ENCODE results near the gene PTEN.

GRCh38 chr10:87838650-87839049, 24.8 kb upstream of the PTEN start:
- no peak for TF ChIP-seq REST (IDR thresholded peaks at IDR 0.05; ENCODE audit: low read depth)
- TF ChIP-seq FOXM1 (IDR thresholded peaks at IDR 0.05; ENCODE audit: borderline replicate concordance, low read depth): no peak
- TF ChIP-seq EP300 (IDR thresholded peaks at IDR 0.05; ENCODE audit: borderline replicate concordance): no peak
- no peak for TF ChIP-seq ZBTB7A (IDR thresholded peaks at IDR 0.05; ENCODE audit: low read depth)
- TF ChIP-seq USF1 (IDR thresholded peaks at IDR 0.05): no peak
- no peak for TF ChIP-seq RAD21 (IDR thresholded peaks at IDR 0.05; ENCODE audit: low read depth)
- no peak for TF ChIP-seq CREB1 (IDR thresholded peaks at IDR 0.05; ENCODE audit: low read depth)
- TF ChIP-seq TCF12 (IDR thresholded peaks at IDR 0.05; ENCODE audit: low read depth): no peak
- no peak for TF ChIP-seq CEBPB (IDR thresholded peaks at IDR 0.05)
- no peak for TF ChIP-seq YY1 (IDR thresholded peaks at IDR 0.05; ENCODE audit: low read depth)
- TF ChIP-seq MAX (IDR thresholded peaks at IDR 0.05): no peak
- TF ChIP-seq TAF1 (IDR thresholded peaks at IDR 0.05; ENCODE audit: low read depth): no peak
- TF ChIP-seq TEAD4 (IDR thresholded peaks at IDR 0.05): no peak
- TF ChIP-seq NFIC (IDR thresholded peaks at IDR 0.05): no peak
